ENCODE measurements around the gene USP25.

Gene USP25

DNA sequence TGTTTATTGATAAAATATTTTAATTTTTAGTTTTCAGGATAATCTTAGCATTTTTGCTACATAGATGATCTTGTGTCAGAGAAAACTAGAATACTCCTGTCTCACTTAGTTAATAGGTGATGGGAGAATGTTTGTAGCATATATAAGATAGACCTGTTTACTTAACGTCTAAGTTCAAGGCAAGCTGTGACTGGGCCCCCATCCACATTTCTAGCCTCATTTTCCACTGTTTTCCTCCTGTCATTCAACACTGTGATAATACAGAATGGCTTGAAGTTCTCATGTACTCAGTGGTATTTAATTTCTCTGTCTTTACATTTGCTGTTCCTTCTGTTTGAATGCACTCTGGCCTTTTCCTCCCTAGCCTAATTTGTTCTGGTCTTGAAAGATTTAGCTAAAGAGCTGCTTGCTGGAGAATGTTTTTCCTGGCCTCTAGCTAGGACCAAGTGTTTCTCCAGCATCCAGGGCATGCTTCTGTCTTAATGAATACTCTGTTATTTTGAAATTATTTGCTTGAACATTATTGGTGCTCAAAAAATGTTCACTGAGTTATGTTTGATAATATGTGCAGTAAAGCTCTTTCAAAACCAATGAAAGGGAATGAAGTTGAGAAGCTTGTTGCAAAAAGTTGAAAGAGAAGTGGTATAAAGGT lies 37.3 kb downstream of the USP25 start:
- no peak for DNase-seq

DNA sequence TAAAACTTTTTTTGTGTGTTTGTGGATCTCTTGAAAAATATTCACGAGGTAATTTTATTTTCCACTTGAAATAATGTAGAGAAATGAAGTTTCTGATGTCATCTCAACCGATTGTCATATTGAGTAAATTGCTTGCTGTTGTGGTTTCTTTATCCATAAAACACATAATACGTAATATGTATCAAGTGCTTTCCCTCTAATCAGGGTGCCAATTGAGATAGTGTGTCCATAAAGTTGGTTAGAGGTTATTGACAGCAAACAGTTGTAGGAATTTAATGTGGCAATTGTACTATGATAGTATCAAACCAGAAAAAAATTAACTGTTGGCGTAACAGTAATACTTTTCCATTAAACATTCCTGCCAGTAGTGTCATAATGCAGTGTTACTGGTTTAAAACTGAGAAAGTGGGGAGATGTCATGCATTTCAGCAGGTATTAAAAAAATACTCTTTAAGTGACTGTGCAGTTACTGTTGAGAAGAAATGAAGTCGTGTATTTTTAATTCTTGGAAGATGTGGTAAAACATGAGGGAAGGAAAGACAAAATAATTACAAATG lies 38.3 kb downstream of the USP25 start:
- no peak for DNase-seq

DNA sequence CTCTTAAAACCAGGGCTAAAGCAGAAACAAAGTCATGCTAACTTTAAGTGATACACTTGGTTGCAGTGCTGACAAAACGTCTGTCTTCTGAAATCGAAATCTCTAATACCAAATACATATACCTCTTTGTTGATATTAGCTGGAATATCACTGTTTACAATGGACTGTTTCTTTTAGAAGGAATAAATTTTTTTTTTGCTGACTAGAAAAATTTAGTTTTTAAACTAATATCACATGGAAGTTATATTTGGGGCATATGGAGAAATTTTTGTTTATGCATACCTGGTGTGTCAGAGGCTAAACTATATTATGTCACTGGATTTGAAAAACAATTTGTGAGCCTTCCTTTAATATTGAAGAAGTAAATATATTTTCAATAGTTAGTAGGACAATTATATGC lies 39.1 kb downstream of the USP25 start:
- DNase-seq = no peak

- DNase-seq = no peak
Observed at GRCh38 chr21:15771311-15771710, 41.5 kb downstream of the USP25 start.

DNA sequence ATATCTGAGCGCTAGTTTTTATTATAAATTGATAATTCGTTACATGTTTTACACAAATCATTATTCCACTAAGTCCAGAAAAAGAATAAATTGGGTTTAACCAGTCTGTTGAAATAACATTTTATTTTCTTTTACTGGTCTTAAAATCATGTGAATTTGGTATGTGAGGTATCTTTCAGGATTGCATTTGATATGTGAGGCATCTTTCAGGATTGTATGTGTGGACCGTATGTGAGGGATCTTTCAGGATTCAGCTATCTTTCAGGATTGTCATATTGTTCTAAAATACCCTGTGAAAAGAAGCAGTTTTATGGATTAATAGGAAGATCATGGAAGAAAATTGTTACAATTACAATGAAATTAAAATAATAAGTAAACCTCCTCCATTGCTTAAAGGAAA lies 42.9 kb downstream of the USP25 start:
- DNase-seq = no peak

DNA sequence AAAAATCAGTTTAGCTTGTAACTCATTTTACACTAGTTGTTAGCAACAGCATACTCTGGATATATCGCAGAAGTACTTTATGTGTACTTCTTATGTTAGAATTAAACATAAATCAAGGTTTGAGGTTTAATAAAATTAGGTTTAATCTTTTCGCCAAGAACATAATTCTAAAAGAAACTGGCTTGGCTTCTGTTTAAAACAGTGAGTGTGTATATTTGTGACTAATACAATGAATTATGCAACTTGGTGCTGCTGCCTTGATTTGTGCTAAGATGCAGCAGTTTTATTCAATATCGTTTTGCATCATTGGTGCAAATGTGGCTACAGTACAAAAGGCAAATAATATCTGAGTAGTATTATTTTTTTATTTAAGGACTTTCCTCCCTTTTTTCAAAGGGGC lies 44.8 kb downstream of the USP25 start:
- DNase-seq = no peak

- DNase-seq = no peak
Observed at GRCh38 chr21:15775291-15775690, 45.5 kb downstream of the USP25 start.

DNA sequence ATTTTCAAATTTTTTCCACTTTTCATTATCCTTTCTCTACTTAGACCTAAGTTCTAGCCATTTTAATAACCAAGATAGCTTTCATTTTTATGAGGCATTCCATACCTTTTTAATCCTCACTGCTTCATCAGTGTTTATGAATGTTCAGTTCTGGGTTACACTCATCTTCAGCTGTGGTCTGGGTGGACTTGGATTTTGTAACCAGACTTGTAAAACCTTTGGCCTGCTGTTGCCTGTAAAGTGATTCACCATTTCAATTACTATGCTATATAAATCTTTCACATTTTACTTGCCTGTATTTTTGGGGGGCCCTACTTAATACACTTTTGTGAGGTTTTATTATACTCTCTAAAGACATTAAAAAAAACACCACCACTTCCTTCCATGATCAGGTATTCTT lies 46.2 kb downstream of the USP25 start:
- DNase-seq = no peak

DNA sequence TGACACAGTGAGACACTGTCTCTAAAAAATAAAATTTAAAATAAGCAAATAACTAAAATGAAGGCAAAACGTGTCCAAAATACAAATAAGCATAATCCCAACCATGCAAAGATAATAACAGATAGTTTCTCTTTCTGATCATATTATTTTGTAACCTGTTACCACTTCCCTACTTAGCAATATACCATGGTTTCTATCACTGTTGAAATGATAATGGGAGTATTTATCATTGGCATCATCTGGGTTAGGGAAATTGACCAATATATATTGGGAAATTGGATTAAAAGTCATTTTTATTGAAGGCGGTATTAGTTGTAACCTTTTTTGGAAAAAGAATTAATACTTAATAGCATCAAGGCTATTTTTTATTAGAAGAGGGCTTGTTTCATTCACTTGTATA lies 47.0 kb downstream of the USP25 start:
- DNase-seq = no peak

DNA sequence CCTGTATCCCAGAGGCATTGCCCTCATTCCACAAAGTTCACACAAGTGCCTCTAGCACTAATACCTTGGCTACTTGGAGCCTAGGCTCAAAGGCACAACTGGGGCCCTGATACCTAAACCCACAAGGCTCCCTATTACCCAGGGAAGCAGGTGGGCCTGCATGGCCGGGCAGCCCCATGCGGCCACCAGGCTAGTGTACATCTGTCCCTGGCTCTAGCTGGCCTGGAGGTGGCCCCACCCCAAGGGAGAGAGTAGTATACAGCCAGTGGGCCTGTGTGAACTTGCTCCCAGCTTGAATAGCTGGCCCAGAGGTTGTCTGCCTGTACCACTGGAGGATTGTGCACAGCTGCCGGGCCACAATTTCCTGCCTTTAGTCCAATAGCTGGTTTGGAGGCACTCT lies 52.2 kb downstream of the USP25 start:
- DNase-seq = no peak

GRCh38 chr21:15788847-15789523 lies 59.2 kb downstream of the USP25 start:
- no peak for DNase-seq

DNA sequence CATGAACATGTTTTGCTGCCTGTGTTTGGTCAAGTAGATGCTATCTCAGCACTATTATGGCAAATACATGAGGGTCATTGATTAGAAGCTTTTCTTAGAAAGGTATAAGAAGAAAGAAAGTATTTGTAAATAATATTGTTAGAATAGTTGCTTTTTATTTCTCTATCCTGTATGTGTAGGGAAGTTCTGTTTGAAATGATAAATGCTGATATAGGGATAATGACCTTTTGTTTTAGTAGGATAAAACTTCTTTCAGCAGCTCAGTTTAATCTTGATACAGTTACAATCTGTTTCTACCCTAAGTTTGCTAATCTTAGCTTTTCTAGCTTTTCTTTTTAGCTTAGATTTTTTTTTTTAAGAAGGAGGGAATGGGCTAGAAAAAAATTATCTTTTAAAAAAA lies 63.3 kb downstream of the USP25 start:
- DNase-seq = no peak

- DNase-seq = no peak
Observed at GRCh38 chr21:15793550-15794235, 63.9 kb downstream of the USP25 start.

DNA sequence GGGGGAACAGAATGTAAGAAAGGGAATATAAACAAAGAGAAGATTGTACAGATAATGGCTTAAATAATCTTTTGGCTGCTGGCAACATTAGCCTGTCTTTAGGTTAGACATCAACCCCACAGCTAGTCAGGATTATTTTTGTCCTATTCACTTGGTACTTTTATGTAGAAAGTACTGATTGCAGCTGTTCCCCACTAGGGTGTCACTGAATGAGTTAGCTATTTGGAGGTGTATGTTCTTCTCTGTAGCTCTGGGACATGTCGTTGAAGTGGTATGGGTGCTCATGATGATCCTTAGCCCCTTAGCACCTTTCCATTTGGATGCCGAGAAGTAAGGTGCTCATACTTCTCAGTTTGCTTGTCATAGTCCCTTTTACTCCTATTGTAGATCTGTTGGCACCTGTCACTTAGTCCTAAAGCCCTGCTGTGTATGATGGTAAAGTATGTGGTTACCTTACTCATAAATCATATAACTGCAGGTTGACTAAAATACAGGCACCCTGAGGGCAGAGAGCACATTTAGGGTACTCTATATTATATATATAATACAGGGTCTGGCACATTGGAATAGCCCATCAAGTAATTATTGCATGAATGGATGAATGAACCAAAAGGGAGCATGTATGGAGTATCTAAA lies 64.6 kb downstream of the USP25 start:
- no peak for DNase-seq

GRCh38 chr21:15795533-15795932 lies 65.8 kb downstream of the USP25 start:
- no peak for DNase-seq

GRCh38 chr21:15797577-15798363 lies 68.0 kb downstream of the USP25 start:
- DNase-seq = no peak

- DNase-seq = no peak
Observed at GRCh38 chr21:15801352-15801863, 71.6 kb downstream of the USP25 start.

DNA sequence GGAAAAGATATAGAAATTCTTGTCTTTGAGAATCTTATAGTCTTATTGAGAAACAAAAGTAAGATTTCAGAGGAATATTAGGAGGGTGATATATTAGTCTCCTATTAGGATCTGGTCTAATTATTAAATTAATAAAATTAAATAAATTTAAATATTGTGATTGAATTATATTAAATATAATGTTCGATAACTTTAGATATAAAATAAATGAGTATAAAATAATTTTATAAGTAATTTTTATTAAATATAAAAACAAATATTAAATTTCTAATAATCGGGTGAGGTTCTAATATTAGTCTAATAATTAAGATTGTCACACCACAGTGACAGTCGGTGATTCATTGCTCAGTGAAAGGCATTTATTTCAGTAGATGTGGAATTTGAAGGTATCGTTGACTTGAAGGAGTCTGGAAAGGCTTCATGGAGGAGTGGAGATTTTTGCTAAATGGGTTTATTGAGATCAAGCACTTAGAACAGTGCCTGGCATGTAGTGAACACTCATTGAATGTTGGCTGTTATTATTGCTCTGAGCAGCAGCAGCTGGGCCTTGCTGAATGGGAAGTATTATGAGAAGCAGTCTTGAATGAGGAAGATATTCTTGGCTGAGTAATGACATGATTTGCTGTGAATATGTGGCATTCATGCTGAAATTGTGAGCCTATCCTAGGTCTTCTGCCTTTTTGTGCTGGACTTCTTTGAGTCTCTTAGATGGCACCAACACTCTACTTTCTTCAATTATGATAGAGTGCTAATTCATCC lies 74.6 kb downstream of the USP25 start:
- DNase-seq = no peak

GRCh38 chr21:15809065-15809464 lies 79.3 kb downstream of the USP25 start:
- no peak for DNase-seq

DNA sequence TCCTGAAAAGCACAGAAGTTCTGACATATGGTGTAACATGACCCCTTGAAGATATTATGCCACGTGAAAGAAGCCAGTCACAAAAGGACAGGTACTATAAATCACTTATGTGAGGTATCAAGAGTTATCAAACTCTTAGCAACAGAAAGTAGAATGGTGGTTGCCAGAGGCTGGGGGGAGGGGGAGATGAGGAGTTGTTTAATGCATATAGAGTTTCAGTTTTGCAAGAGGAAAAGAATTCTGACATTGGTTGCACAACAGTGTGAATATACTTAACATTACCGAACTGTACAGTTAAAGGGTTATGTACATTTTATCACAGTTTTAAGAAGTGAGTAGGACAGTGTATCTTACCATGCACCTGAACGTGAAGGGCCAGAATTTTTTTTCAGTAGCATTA lies 80.0 kb downstream of the USP25 start:
- DNase-seq = no peak

GRCh38 chr21:15815285-15815684 lies 85.5 kb downstream of the USP25 start:
- no peak for DNase-seq

- DNase-seq = no peak
Observed at GRCh38 chr21:15820327-15820726, 90.5 kb downstream of the USP25 start.

All from SW 1271 (cell line).